ENCODE results near the gene KIRREL3.

The KIRREL3 gene

GRCh38 chr11:127042445-127042844, 41.9 kb upstream of the KIRREL3 start:
- no peak overlapping the region for H3K27ac ChIP-seq (replicated peaks; ENCODE audit: low read length)
- no peak overlapping the region for H4K91ac ChIP-seq (ENCODE audit: low read depth, low read length, poor library complexity)
- H3K9me3 ChIP-seq (replicated peaks in 1 of 2; ENCODE audit: control insufficient read depth in 2 of 2, insufficient read depth in 1 of 2, low read depth in 1 of 2, low read length in 2 of 2): no peaks in the 10 kb centered on the region
- H2AFZ ChIP-seq (ENCODE audit: low read length): no peak overlapping the region
- H3K4me3 ChIP-seq (ENCODE audit: low read length in 2 of 2): no peak overlapping the region
- no peak overlapping the region for H3K9ac ChIP-seq (ENCODE audit: low read depth, low read length, poor library complexity)
- H3K18ac ChIP-seq (ENCODE audit: low read length): no peak overlapping the region
- peaks cover 0 to 4% of the 10 kb centered on the region in 2 donors for H3K4me1 ChIP-seq (ENCODE audit: control insufficient read depth in 2 of 2, insufficient read depth in 1 of 2, low read depth in 1 of 2, low read length in 2 of 2)
- H2BK15ac ChIP-seq (ENCODE audit: low read length): no peak overlapping the region
- H2BK5ac ChIP-seq (ENCODE audit: low read length): no peak overlapping the region
- H3K79me1 ChIP-seq (ENCODE audit: low read depth, low read length): no peaks in the 10 kb centered on the region
- no peak overlapping the region for H2AK5ac ChIP-seq (ENCODE audit: low read depth, low read length)
- H3K27me3 ChIP-seq (ENCODE audit: control insufficient read depth in 3 of 3, insufficient read depth in 3 of 3, low read depth in 1 of 3, low read length in 3 of 3): no peaks in the 10 kb centered on the region
- no peak overlapping the region for H2BK12ac ChIP-seq (ENCODE audit: low read length)
- no peak overlapping the region for H3K4me2 ChIP-seq (ENCODE audit: insufficient read depth, low read length, poor library complexity, severe bottlenecking)
- H3K23ac ChIP-seq (ENCODE audit: low read depth, low read length, poor library complexity): no peak overlapping the region
- no peak overlapping the region for H3K4ac ChIP-seq (ENCODE audit: low read length)
- no CpG with 5 or more reads among the region's 1 CpG for WGBS, 2 donors (ENCODE audit: extremely low coverage in 2 of 2, insufficient read length in 2 of 2, insufficient replicate concordance in 1 of 2)
- no peaks in the 10 kb centered on the region for H3K36me3 ChIP-seq (replicated peaks in 1 of 2; ENCODE audit: control insufficient read depth in 2 of 2, insufficient read depth in 2 of 2, low read length in 2 of 2)
- no peak overlapping the region for H3K14ac ChIP-seq (ENCODE audit: low read length)
- no peak for DNase-seq (ENCODE audit: low spot score)
- H4K8ac ChIP-seq (ENCODE audit: low read depth, low read length): no peak overlapping the region
- H2BK120ac ChIP-seq (ENCODE audit: low read depth, low read length): no peak overlapping the region

GRCh38 chr11:127039591-127039990, 39.0 kb upstream of the KIRREL3 start:
- Histone ChIP-seq H2AFZ (ENCODE audit: low read length) (no peak overlapping the region), H3K4me2 (ENCODE audit: insufficient read depth, low read length, poor library complexity, severe bottlenecking) (no peak overlapping the region), H3K9ac (ENCODE audit: low read depth, low read length, poor library complexity) (no peak overlapping the region), H2BK5ac (ENCODE audit: low read length) (no peak overlapping the region), H3K9me3 (replicated peaks in 1 of 2; ENCODE audit: control insufficient read depth in 2 of 2, insufficient read depth in 1 of 2, low read depth in 1 of 2, low read length in 2 of 2) (no peaks in the 10 kb centered on the region), H3K18ac (ENCODE audit: low read length) (no peak overlapping the region), H3K79me1 (ENCODE audit: low read depth, low read length) (no peaks in the 10 kb centered on the region), H3K27ac (replicated peaks; ENCODE audit: low read length) (no peak overlapping the region), H3K36me3 (replicated peaks in 1 of 2; ENCODE audit: control insufficient read depth in 2 of 2, insufficient read depth in 2 of 2, low read length in 2 of 2) (no peaks in the 10 kb centered on the region), H3K27me3 (ENCODE audit: control insufficient read depth in 3 of 3, insufficient read depth in 3 of 3, low read depth in 1 of 3, low read length in 3 of 3) (no peaks in the 10 kb centered on the region), H3K4me1 (ENCODE audit: control insufficient read depth in 2 of 2, insufficient read depth in 1 of 2, low read depth in 1 of 2, low read length in 2 of 2) (peaks cover 0 to 6% of the 10 kb centered on the region in 2 donors), H2BK120ac (ENCODE audit: low read depth, low read length) (no peak overlapping the region), H2BK12ac (ENCODE audit: low read length) (no peak overlapping the region), H2BK15ac (ENCODE audit: low read length) (no peak overlapping the region), H3K4me3 (ENCODE audit: low read length in 2 of 2) (no peak overlapping the region), H2AK5ac (ENCODE audit: low read depth, low read length) (no peak overlapping the region), H4K91ac (ENCODE audit: low read depth, low read length, poor library complexity) (no peak overlapping the region), H3K14ac (ENCODE audit: low read length) (no peak overlapping the region), H3K4ac (ENCODE audit: low read length) (no peak overlapping the region), H4K8ac (ENCODE audit: low read depth, low read length) (no peak overlapping the region), H3K23ac (ENCODE audit: low read depth, low read length, poor library complexity) (no peak overlapping the region)
- WGBS, 2 donors (ENCODE audit: extremely low coverage in 2 of 2, insufficient read length in 2 of 2, insufficient replicate concordance in 1 of 2): no CpG with 5 or more reads among the region's 2 CpGs
- DNase-seq (ENCODE audit: low spot score): no peak

- Histone ChIP-seq H3K9ac (ENCODE audit: low read depth, low read length, poor library complexity) (no peak overlapping the region), H3K4me1 (ENCODE audit: control insufficient read depth in 2 of 2, insufficient read depth in 1 of 2, low read depth in 1 of 2, low read length in 2 of 2) (peaks cover 0 to 6% of the 10 kb centered on the region in 2 donors), H2AFZ (ENCODE audit: low read length) (no peak overlapping the region), H3K79me1 (ENCODE audit: low read depth, low read length) (no peaks in the 10 kb centered on the region), H3K14ac (ENCODE audit: low read length) (no peak overlapping the region), H3K4me2 (ENCODE audit: insufficient read depth, low read length, poor library complexity, severe bottlenecking) (no peak overlapping the region), H3K18ac (ENCODE audit: low read length) (no peak overlapping the region), H3K27me3 (ENCODE audit: control insufficient read depth in 3 of 3, insufficient read depth in 3 of 3, low read depth in 1 of 3, low read length in 3 of 3) (no peaks in the 10 kb centered on the region), H3K27ac (replicated peaks; ENCODE audit: low read length) (no peak overlapping the region), H3K4me3 (ENCODE audit: low read length in 2 of 2) (no peak overlapping the region), H2AK5ac (ENCODE audit: low read depth, low read length) (no peak overlapping the region), H4K91ac (ENCODE audit: low read depth, low read length, poor library complexity) (no peak overlapping the region), H2BK12ac (ENCODE audit: low read length) (no peak overlapping the region), H3K36me3 (replicated peaks in 1 of 2; ENCODE audit: control insufficient read depth in 2 of 2, insufficient read depth in 2 of 2, low read length in 2 of 2) (no peaks in the 10 kb centered on the region), H2BK120ac (ENCODE audit: low read depth, low read length) (no peak overlapping the region), H2BK5ac (ENCODE audit: low read length) (no peak overlapping the region), H3K9me3 (replicated peaks in 1 of 2; ENCODE audit: control insufficient read depth in 2 of 2, insufficient read depth in 1 of 2, low read depth in 1 of 2, low read length in 2 of 2) (no peaks in the 10 kb centered on the region), H3K23ac (ENCODE audit: low read depth, low read length, poor library complexity) (no peak overlapping the region), H3K4ac (ENCODE audit: low read length) (no peak overlapping the region), H2BK15ac (ENCODE audit: low read length) (no peak overlapping the region), H4K8ac (ENCODE audit: low read depth, low read length) (no peak overlapping the region)
- DNase-seq (ENCODE audit: low spot score): no peak
- WGBS, 2 donors (ENCODE audit: extremely low coverage in 2 of 2, insufficient read length in 2 of 2, insufficient replicate concordance in 1 of 2): no CpG with 5 or more reads among the region's 4 CpGs
These were observed 37.0 kb upstream of the KIRREL3 start for GRCh38 chr11:127037596-127037995.

GRCh38 chr11:127037001-127037400, 36.4 kb upstream of the KIRREL3 start:
- Histone ChIP-seq H4K8ac (ENCODE audit: low read depth, low read length) (no peak overlapping the region), H3K4ac (ENCODE audit: low read length) (no peak overlapping the region), H3K4me2 (ENCODE audit: insufficient read depth, low read length, poor library complexity, severe bottlenecking) (no peak overlapping the region), H2BK12ac (ENCODE audit: low read length) (no peak overlapping the region), H3K27me3 (ENCODE audit: control insufficient read depth in 3 of 3, insufficient read depth in 3 of 3, low read depth in 1 of 3, low read length in 3 of 3) (no peaks in the 10 kb centered on the region), H3K36me3 (replicated peaks in 1 of 2; ENCODE audit: control insufficient read depth in 2 of 2, insufficient read depth in 2 of 2, low read length in 2 of 2) (no peaks in the 10 kb centered on the region), H4K91ac (ENCODE audit: low read depth, low read length, poor library complexity) (no peak overlapping the region), H2BK15ac (ENCODE audit: low read length) (no peak overlapping the region), H2AFZ (ENCODE audit: low read length) (no peak overlapping the region), H3K4me1 (ENCODE audit: control insufficient read depth in 2 of 2, insufficient read depth in 1 of 2, low read depth in 1 of 2, low read length in 2 of 2) (peaks cover 0 to 6% of the 10 kb centered on the region in 2 donors), H3K27ac (replicated peaks; ENCODE audit: low read length) (no peak overlapping the region), H3K9me3 (replicated peaks in 1 of 2; ENCODE audit: control insufficient read depth in 2 of 2, insufficient read depth in 1 of 2, low read depth in 1 of 2, low read length in 2 of 2) (no peaks in the 10 kb centered on the region), H2BK5ac (ENCODE audit: low read length) (no peak overlapping the region), H3K14ac (ENCODE audit: low read length) (no peak overlapping the region), H3K9ac (ENCODE audit: low read depth, low read length, poor library complexity) (no peak overlapping the region), H3K18ac (ENCODE audit: low read length) (no peak overlapping the region), H3K23ac (ENCODE audit: low read depth, low read length, poor library complexity) (no peak overlapping the region), H2BK120ac (ENCODE audit: low read depth, low read length) (no peak overlapping the region), H2AK5ac (ENCODE audit: low read depth, low read length) (no peak overlapping the region), H3K4me3 (ENCODE audit: low read length in 2 of 2) (no peak overlapping the region), H3K79me1 (ENCODE audit: low read depth, low read length) (no peaks in the 10 kb centered on the region)
- DNase-seq (ENCODE audit: low spot score): no peak
- no CpG with 5 or more reads among the region's 1 CpG for WGBS, 2 donors (ENCODE audit: extremely low coverage in 2 of 2, insufficient read length in 2 of 2, insufficient replicate concordance in 1 of 2)

Measured in neuronal stem cell (in vitro differentiated cells).